Stimulated activated naive CD8-positive, alpha-beta T cell treated with anti-CD3 and anti-CD28 coated beads, Interleukin-15, Interleukin-2, amounts not matched to agents 100 U/mL and 50 U/mL, for 24 hours (primary cell): Measurements from ENCODE around the gene CTBP1.
"Not testable (repeated sequence)": the region's sequence is repeated elsewhere in the genome, so short reads cannot be mapped to it uniquely, and the experiment has no call there.

Source experiments
- ATAC-seq: fragments of 150-1000 bp; cut with Tn5 transposase; one replicate; pipeline ENCODE4 v1.10.0; 2021
- DNase-seq: peaks from one replicate; pipeline ENCODE4 v3.0.0; 2021

Gene CTBP1

DNA sequence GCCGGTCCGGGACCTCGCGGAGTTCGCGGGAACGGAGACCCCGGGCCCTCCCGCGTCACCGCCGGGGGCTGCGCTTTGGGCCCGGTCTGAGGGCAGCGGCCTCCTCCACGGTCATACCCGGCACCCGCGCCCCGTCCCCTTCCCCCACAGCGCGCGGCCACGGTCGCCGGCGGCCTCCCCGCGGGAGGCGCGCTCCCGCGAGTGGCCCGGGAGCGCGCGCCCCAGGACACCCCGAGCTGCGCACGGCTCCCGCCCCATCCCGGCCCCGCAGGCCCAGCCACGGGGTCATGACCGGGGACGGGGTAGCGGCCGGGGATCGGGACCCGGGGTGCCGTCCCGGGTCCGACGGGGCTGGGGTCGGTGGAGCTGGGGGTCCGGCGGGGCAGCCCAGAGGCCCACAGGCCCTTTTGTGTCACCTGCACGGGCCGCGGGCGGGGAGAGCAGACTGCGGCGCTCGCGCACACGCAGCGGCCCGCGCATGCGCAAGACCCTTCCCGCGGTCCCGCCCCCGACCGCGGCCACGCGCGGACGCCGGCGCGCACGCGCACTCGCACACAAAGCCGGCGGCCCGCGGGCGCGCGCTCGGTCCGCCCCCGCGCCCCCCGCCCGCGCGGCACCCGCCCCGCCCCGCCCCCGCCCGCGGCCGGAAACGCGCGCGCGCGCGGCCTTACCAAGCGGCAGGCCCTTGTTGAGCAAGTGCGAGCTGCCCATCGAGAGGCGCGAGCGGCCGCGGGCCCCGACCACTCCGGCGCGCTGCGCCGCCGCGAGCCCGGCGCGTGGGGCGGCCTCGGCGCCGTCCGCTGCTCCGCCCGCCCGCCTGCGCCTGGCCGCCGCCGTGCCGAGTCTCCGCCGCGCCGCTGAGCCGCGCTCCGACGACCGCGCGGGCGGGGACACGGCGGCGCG, at the start of gene CTBP1:
Gene CTBP1, minus strand, starts transcription at position 886 of the 903 bp plus-strand sequence. CDS start 7,799 bp downstream, outside the sequence.
- peak; percentile 48 for ATAC-seq

DNA sequence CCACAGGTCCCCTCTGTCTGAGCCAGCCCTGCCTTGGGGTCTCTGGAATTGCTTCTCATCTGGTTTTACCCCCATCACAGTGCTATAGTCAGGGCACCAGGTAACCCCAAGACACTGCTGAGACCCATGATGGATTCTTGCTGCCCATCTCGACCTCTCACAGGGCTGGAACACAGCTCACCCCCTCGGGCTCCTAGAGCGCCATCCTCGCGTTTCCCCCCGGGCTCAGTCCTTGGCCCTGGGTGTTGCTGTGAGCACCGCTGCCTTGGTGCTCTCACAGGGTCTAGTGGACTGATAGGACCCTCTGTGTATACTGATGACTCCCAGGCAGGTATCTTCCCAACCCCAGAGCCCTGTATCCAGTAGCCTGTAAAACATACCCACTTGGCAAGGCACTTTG, 49.5 kb upstream of the CTBP1 start:
- no peak for ATAC-seq
- no peak for DNase-seq

More for the DNA sequence above, at the start of gene CTBP1:
- DNase-seq, result peak; percentile 88

DNA sequence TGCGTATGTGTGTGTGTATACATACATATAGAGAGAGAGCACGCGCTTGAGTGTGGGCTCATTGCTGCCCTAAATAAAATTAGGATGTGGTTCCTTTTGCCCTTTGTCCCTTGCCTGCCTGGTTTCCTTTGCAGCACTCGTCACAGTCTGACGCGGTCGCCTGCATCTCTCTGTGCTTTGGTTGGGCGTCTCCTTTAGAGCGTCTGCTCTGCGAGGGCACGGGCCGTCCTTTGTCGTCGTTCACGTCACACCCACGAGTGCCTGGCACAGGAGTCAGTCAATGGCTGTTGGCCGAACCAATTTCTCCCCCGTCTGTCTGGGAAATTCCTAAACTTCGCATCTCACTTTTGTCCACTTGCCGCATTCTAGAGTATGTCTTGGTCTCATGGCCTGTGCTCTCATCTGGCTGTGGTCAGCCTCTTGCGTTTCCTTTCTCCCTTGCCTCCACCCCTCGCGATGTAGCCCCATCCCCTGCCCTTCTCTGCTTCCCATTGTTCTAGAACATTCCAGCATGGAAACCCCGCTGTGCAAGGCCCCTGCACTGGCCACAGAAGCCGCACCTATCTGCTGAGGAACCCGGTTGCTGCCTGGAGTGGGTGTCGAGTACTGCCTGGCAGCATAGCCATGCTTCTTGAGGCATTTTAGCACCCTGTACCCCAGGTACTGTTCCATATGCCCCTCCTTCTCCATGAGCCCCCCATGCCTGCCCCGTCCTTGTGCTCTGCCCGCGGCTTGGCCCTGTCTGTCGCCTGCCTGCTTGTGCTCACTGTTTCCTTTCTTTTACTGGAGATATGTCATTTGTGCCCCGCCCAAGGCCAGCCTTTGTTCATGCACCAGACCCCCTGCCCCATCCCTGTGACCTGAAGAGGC, 48.8 kb upstream of the CTBP1 start:
- ATAC-seq (no peak), DNase-seq (no peak)

DNA sequence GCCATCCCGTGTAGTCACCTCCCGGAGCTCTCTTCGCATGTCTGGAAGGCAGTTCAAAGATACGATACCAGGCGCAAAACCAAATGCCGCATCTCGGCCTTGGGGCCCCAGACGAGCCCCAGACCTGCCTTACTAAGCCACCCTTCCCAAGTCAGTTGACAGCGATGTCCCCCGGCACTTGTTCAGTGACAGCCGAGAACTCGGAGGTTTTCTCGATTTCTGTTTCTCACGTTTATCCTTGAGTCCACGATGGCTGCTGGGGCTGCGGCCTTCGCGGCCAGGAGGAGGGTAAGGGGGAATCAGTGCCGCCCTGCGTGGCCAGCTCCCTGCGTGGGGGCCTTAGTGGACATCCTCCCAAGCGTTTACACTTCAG, 48.1 kb upstream of the CTBP1 start:
- ATAC-seq (no peak), DNase-seq (no peak)

GRCh38 chr4:1296324-1297022, 47.5 kb upstream of the CTBP1 start:
- no peak for DNase-seq

DNA sequence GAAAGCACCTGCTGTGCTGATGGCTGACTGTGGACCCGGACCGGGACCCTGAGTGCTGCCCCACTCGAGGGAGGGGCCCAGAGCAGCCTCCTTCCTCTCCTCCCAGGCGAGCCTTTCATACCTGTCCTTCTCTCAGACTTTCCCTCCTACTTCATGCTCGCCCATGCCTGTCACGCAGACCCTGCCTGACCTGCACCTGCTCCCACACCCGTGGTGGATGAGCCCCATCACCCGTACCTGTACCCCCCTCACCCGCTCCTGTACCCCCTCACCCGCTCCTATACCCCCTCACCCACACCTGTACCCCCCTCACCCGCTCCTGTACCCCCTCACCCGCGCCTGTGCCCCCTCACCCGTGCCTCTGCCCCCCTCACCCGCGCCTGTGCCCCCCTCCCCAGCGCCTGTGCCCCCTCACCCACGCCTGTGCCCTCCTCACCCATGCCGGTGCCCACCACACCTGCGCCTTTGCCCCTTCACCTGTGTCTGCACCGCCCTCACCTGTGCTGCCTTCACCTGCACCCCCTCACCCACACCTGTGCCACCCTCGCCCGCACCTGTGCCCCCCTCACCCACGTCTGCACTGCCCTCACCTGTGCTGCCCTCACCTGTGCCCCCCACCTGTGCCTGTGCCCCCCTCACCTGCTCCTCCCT, 46.6 kb upstream of the CTBP1 start:
- no peak for DNase-seq
- ATAC-seq, result no peak

More at GRCh38 chr4:1296324-1297022, 47.5 kb upstream of the CTBP1 start:
- no peak for ATAC-seq

- no peak for ATAC-seq
- DNase-seq, result no peak
Observed at GRCh38 chr4:1294891-1295290, 46.0 kb upstream of the CTBP1 start.

- ATAC-seq, result no peak
Observed at GRCh38 chr4:1294424-1294823, 45.5 kb upstream of the CTBP1 start.

GRCh38 chr4:1293991-1294390, 45.1 kb upstream of the CTBP1 start:
- no peak for ATAC-seq
- DNase-seq, result no peak

More at GRCh38 chr4:1294424-1294823, 45.5 kb upstream of the CTBP1 start:
- no peak for DNase-seq

- DNase-seq, result no peak
Observed at GRCh38 chr4:1293531-1293941, 44.6 kb upstream of the CTBP1 start.

DNA sequence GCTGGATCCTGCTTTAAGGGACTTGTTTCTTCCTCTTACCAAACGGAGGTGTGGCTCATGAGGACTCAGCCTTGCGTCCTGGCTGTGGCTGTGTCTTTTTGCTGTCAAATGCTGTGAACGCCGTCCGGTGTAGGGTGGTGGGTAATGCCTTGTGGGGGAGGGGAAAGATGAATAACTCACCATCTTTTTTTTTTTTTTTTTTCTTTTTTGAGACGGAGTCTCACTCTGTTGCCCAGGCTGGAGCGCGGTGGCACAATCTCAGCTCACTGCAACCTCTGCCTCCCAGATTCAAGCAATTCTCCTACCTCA, 43.7 kb upstream of the CTBP1 start:
- not testable (repeated sequence) for DNase-seq, ATAC-seq

More at GRCh38 chr4:1293531-1293941, 44.6 kb upstream of the CTBP1 start:
- no peak for ATAC-seq

DNA sequence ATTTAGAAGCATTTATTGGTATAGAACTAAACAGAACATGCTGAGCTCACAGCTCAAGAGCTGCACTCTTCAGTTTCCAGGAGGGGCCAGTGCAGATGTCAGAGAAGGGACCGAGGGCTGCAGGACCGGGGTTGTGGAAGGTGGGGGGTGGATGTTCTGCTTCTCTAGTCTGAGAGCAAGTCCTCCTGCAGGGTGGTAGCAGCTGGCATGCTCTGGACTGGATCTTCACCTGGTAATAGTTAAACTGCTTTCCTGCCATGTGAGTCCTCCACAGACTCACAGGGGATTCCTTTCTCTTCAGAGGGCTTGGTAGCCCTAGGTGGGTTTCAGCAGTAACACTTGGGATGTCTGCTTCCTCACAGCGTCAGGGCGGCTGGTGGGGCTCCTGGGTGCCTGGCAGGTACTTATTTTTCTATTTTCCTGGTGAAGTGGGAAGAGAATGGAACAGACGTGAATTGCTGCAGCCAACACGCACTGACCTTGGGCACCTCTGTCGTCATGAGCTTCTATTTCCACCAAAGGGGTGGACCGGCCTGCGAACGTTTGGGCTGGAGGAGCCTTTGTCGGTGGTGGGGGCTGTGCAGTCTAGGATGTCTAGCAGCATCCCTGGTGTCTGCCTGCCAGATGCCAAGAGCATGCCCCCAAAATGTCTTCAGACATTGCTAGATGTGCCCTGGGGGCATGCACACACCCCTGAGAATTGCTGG, 43.2 kb upstream of the CTBP1 start:
- no peak for DNase-seq
- ATAC-seq, result no peak

GRCh38 chr4:1291091-1291490, 42.2 kb upstream of the CTBP1 start:
- DNase-seq, result no peak
- no peak for ATAC-seq

- ATAC-seq (no peak), DNase-seq (no peak)
Observed at GRCh38 chr4:1290165-1290977, 41.4 kb upstream of the CTBP1 start.

DNA sequence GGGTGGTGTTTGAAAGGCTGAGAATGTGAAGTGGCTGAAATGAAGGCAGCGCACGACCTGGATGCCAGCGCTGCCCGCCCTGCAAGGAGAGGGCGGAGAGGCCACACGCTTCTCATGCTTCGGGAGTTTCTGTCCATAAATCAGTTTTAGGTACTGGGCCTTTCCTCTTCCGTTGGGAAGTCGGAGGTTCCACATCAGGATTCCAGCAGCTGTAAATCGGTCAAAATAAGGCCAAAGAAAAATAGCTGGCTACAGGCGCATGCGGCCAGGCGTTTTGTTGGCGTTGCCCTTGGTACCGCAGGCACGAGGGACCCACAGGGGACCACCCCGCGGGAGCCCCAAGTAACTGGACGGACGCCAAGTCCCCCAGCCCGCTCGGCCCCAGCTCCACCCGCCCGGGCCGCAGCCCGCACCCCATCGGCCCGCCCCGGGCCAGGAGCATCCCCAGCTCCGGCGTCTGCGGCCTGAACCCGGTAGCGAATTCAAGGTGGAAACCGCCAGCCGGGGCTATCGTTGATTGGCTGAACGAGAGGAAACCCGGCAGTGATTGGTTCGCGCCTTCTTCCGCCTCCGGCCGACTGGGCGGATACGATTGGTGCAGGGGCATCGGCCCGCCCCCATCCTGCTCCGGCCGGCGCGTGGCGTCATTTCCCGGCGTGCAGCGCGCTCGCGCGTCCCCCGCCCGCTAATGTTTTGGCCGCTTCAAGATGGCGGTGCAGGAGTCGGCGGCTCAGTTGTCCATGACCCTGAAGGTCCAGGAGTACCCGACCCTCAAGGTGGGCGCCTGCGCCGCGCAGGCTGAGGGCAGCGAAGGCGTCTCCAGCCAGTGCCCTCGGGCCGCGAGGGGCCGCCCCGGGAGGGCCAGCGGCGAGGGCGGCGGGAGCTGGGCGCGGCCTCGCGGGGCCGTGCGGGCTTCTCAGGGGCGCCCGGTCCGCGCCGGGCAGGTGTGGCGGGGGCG, 40.6 kb upstream of the CTBP1 start, which contains the start of gene MAEA:
Gene MAEA, plus strand, starts transcription at position 685 of the 958 bp plus-strand sequence. Its CDS starts 23 bp downstream, at position 708.
- ATAC-seq (peak; percentile 98), DNase-seq (peak; percentile 97)

- DNase-seq (no peak), ATAC-seq (no peak)
Observed at GRCh38 chr4:1288786-1289185, 39.9 kb upstream of the CTBP1 start.

DNA sequence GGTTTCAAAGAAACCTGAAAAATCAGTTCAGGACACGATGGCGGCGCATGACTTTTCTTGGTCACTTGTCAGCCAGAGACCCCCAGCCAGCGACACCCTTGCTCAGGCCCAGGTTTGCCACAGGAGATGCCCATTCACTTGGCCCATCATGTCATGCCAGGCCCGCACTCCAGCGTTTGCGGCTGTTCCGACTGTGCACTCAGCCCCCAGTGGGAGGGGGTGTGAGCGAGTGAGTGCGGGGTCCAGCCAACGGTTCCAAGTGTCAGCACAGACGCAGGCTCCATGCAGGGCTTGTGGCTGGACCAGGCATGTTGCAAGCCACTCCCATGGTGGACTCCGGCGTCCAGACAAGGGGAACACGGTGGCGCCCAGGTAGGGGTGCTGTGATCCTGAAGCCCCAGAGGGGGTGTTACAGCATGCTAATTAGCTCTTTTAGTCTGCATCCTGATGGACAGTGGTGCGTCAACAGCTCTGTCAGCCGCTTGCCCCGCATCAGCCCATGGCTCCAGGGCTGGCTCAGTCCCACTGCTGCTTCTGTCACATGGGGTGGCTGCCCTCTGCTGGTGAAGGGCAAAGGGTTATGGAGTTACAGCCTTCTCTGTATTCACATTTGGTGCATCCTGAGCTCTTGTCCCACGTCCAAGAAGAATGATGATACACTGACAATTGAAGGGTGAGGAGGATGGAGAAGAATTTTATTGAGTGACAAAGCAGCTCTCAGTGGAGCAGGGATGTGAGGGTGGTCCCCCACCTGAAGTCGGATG, 37.0 kb upstream of the CTBP1 start:
- ATAC-seq (no peak), DNase-seq (peak; percentile 70)

DNA sequence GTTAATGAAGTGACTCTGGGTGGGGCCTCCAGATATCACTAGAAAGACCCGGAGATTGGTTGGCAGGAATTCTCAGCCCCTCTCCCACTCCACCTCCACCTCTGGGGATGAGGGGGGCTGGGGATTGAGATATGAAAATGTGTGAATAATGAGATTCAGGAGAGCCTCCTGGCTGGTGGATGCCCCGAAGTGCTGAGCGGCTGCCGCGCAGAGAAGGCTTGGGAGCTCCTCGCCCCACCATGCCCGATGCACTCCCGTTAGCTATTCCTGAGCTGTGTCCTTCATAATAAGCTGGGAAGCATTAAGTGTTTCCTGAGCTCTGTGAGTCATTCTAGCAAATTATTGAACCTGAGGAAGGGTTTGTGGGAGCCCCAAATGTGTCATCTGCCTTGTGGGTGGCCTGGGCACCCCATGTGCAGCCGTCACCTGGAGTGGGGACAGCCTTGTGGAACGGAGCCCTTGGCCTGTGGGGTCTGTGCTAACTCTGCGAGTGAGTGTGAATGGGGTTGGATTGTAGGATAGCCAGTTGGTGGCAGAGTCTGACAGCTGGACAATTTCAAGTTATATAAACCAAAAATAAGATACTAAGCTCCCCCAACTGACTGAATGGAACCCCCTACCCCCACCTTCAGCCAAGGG, 36.3 kb upstream of the CTBP1 start:
- ATAC-seq (no peak), DNase-seq (no peak)
